ENCODE measurements around the gene GALNT10. TPM values are rescaled to one million over a fixed set of nuclear protein-coding genes. Genes with fewer than 3 reads are reported as not detected.

Gene GALNT10
- total RNA-seq, 4 donors from 2014 or later: 5.7 to 25.2 (median 9.7) TPM

DNA sequence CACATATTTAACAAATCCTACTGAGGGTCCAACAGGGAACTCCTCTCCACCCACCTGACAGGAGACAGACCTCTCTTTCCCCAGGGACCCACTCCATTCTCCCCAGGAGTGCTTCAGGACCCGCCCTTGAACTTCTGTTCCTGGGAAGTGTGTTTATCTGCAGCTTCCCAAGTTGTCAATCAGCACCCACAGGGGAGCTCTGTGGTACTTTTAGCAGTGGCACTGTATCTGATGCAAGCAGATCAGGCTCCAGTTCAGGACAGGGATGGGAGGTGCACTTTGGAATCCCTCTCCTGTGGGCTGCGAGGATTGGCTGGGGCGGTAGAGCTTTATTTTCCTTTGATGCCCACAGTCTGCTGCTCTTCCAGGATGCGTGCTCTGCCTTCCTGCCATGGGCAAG, 8.7 kb downstream of the GALNT10 start:
- no peak for DNase-seq (ENCODE audit: low spot score in 2 of 2)
- intact Hi-C loops (cut with DNase I; ENCODE audit: low total_unique reads): no loop called here
- TF ChIP-seq, protein P1, sequence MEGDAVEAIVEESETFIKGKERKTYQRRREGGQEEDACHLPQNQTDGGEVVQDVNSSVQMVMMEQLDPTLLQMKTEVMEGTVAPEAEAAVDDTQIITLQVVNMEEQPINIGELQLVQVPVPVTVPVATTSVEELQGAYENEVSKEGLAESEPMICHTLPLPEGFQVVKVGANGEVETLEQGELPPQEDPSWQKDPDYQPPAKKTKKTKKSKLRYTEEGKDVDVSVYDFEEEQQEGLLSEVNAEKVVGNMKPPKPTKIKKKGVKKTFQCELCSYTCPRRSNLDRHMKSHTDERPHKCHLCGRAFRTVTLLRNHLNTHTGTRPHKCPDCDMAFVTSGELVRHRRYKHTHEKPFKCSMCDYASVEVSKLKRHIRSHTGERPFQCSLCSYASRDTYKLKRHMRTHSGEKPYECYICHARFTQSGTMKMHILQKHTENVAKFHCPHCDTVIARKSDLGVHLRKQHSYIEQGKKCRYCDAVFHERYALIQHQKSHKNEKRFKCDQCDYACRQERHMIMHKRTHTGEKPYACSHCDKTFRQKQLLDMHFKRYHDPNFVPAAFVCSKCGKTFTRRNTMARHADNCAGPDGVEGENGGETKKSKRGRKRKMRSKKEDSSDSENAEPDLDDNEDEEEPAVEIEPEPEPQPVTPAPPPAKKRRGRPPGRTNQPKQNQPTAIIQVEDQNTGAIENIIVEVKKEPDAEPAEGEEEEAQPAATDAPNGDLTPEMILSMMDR (IDR thresholded peaks at IDR 0.05): no peak
- TF ChIP-seq POLR2A (IDR thresholded peaks at IDR 0.05): no peak
- 84 to 97% methylated on average over 3 to 4 of the region's 4 CpGs for WGBS, 2 donors
- H3K4me3 ChIP-seq (ENCODE audit: low read depth, poor library complexity, severe bottlenecking): no peak overlapping the region

DNA sequence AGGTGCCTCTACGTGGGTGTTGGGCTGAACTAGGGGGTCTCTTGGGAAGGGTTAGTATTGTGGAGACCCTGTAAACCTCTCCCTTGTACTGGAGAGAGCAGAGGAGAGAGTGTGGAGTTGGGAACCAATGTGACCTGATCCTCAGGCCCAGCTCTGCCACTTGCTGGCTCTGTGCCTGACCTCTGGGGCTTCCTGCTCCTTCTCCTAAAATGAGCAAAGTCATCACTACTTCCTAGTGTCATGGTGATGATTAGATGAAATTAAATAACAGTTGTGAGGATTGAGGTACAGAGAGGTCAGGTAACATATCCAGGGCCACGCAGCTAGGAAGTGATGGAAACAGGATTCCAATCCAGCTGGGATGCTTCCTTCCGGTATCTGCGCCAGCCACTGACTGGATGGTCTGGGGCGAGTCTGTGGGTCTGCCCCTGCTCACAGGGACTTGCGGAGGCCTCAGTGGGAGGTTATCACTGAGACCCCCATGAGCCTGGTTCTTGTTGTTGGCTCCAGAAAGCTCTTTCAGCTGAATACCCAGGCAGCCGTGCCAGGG, 9.2 kb downstream of the GALNT10 start:
- intact Hi-C loops (cut with DNase I; ENCODE audit: low total_unique reads): no loop called here
- no peak overlapping the region for H3K4me3 ChIP-seq (ENCODE audit: low read depth, poor library complexity, severe bottlenecking)
- WGBS, 2 donors: 86 to 93% methylated on average over 7 of the region's 7 CpGs
- no peak for DNase-seq (ENCODE audit: low spot score in 2 of 2)
- TF ChIP-seq, protein P1 (IDR thresholded peaks at IDR 0.05): no peak
- no peak for TF ChIP-seq POLR2A (IDR thresholded peaks at IDR 0.05)

DNA sequence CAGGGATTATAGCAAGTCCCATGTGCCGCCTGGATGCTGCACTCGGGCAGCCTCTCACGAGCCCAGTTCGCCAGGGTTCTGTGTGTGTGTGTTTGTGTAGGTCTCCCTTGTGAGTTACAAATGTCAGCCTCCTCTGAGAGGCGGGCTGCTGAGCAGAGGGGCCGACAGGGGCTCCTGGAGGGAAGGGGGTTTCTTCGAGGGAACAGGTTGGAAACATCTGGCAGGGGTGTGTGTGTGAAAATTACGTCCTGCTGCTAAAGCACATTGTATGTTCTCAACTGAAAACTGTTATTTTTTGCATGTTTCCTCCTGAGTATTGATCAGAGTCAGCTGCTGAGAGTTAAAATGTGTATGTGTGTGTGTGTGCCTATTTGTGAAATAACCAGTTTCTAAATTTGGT, 9.7 kb downstream of the GALNT10 start:
- DNase-seq (ENCODE audit: low spot score in 2 of 2): no peak
- no peak overlapping the region for H3K4me3 ChIP-seq (ENCODE audit: low read depth, poor library complexity, severe bottlenecking)
- WGBS, 2 donors: 91% methylated on average over 8 of the region's 8 CpGs
- intact Hi-C loops (cut with DNase I; ENCODE audit: low total_unique reads): no loop called here
- TF ChIP-seq POLR2A (IDR thresholded peaks at IDR 0.05): no peak
- TF ChIP-seq, protein P1 (IDR thresholded peaks at IDR 0.05): no peak

DNA sequence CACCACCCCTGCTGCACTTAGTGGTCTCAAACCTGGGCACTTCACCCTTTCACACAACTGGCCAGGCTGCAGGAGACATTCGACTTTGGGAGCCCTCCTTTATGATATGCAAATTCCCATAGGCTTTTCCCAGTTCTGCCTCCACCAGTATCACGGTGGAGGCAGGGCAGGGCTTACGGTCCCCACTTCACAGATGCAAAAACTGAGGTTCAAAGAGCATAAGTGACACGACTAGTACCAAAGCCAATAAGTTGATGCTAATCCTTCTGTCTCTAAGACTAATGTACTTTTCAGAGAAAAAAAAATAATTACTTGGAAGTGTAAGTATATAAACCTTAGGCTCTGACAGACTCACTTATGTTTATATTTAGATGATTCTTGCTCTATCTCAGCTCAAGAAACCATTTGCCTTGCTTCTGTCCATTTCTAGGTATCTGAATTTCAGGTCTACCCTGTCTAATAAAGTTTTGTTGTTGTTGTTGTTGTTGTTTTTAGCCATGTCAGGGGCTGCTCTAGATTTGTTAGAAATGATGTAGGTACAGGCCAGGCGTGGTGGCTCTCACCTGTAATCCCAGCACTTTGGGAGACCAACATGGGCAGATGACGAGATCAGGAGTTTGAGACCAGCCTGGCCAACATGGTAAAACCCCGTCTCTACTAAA, 10.7 kb downstream of the GALNT10 start:
- no peak overlapping the region for H3K4me3 ChIP-seq (ENCODE audit: low read depth, poor library complexity, severe bottlenecking)
- intact Hi-C loops (cut with DNase I; ENCODE audit: low total_unique reads): no loop called here
- no peak for DNase-seq (ENCODE audit: low spot score in 2 of 2)
- 95 to 97% methylated on average over 7 of the region's 7 CpGs for WGBS, 2 donors
- TF ChIP-seq, protein P1 (IDR thresholded peaks at IDR 0.05): no peak
- no peak for TF ChIP-seq POLR2A (IDR thresholded peaks at IDR 0.05)

DNA sequence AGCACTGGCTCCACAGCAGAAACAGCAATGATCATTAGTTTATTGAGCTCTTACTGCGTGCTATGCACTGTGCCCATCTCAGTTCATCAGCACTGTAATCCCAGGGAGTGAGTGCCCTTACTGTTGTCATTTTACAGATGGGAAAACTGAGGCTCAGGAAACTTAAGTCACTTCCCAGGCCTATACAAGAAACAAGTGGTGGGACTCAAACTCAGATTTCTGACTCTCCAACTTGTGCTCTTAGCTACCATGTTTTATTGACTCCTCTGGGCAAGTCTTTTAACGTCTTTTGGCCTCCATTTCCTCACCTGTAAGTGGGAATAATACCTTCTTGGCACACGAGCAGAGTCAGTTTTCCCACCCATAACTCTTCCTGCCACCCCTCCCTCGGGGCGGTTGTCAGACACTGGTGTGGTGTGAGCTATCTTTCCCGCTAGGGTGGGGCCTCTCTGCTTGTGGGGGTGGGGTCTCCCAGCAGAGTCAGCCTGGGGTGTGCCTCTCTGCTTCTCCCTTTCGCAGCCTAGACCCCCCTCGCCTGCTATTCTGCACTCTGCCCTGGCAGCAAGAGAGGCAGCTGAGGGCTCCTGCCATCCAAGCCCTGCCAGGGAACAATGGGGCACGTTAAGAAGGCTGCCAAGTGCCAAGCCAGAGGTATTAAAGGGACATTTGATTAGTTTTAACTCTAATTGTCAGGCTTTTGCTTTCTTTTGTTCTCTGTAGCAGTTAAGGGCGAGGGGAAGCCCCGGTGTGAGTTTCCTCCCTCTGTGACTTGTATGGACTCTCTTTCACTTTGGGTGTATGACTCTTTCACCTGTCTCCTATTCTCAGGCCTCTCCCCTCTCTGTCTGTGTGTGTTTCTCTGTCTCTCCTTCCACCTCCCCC, 12.1 kb downstream of the GALNT10 start:
- no peak overlapping the region for H3K4me3 ChIP-seq (ENCODE audit: low read depth, poor library complexity, severe bottlenecking)
- intact Hi-C loops (cut with DNase I; ENCODE audit: low total_unique reads): no loop called here
- TF ChIP-seq, protein P1 (IDR thresholded peaks at IDR 0.05): no peak
- TF ChIP-seq POLR2A (IDR thresholded peaks at IDR 0.05): no peak
- WGBS, 2 donors: 49% methylated on average over 11 of the region's 11 CpGs
- no peak for DNase-seq (ENCODE audit: low spot score in 2 of 2)

All from lower leg skin (tissue), 4 donors.